ENCODE results near the gene C1orf35. TPM values are rescaled to one million over a fixed set of nuclear protein-coding genes. Genes with fewer than 3 reads are reported as not detected.

The C1orf35 gene
- total and polyA plus RNA-seq, 4 donors: 4.0 to 7.5 (median 6.4) TPM

DNA sequence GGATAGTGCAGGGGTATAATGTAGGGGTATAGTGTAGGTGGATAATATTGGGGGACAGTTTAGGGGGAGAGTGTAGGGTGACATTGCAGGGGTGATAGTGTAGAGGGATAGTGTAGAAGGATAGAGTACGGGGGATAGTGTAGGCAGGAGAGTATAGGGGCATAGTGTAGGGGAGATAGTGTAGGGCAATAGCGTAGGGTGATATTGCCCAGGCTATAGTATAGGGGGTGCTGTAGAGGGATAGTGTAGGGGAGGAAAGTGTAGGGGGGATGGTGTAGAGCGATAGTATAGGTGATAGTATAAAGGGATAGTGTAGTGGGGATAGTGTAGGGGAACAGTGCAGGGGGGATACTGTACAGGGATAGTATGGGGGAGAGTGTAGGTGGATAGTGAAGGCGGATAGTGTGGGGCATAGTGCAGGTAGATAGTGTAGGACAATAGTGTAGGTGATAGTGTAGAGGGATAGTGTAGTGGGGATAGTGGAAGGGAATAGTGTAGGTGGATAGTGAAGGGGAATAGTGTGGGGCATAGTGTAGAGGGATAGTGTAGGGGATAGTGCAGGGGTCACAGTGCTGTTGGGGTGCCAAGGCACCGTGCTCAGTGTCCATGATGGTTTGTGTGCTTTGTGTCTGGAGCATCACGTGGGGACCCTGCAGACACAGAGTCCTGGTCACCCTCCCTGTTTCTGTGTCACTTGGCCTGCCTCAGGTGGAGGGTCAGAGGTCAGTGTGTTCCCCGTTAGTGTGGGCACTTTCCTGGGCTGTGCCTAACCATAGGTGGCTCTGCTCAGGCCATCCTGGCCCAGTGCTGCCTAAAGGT is 31.1 kb downstream of the C1orf35 start:
- H3K27me3 ChIP-seq (ENCODE audit: control insufficient read depth in 4 of 4, insufficient read depth in 4 of 4, low read length in 3 of 4): peaks cover 0 to 4% (median 0%) of the 10 kb centered on the region in 4 donors
- WGBS: 45% methylated on average over 7 of the region's 7 CpGs
- H3K4me3 ChIP-seq (ENCODE audit: low read depth in 1 of 3, low read length in 3 of 3): no peak overlapping the region
- H3K9ac ChIP-seq (ENCODE audit: low read depth in 1 of 2, low read length in 2 of 2): no peak overlapping the region
- H3K4me1 ChIP-seq (ENCODE audit: control insufficient read depth in 4 of 4, insufficient read depth in 4 of 4, low read length in 3 of 4): no peaks in the 10 kb centered on the region
- TF ChIP-seq HNF4A (conservative IDR thresholded peaks at IDR 0.05): no peak
- TF ChIP-seq, protein P1, sequence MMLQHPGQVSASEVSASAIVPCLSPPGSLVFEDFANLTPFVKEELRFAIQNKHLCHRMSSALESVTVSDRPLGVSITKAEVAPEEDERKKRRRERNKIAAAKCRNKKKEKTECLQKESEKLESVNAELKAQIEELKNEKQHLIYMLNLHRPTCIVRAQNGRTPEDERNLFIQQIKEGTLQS (IDR thresholded peaks at IDR 0.05): no peak
- no peak for TF ChIP-seq HNF4G (IDR thresholded peaks at IDR 0.05)
- TF ChIP-seq YY1 (IDR thresholded peaks at IDR 0.05): no peak
- no peak for TF ChIP-seq RXRA (IDR thresholded peaks at IDR 0.05)
- no peak for TF ChIP-seq GABPA (IDR thresholded peaks at IDR 0.05 in 1 of 2, conservative IDR thresholded peaks at IDR 0.05 in 1 of 2)
- no peak for TF ChIP-seq RAD21 (IDR thresholded peaks at IDR 0.05)
- no peak for TF ChIP-seq SP1 (IDR thresholded peaks at IDR 0.05)
- TF ChIP-seq FOXA1 (IDR thresholded peaks at IDR 0.05): no peak
- no peak for TF ChIP-seq EGR1 (IDR thresholded peaks at IDR 0.05; ENCODE audit: low read depth in 2 of 2)
- TF ChIP-seq, protein P2, sequence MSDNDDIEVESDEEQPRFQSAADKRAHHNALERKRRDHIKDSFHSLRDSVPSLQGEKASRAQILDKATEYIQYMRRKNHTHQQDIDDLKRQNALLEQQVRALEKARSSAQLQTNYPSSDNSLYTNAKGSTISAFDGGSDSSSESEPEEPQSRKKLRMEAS (IDR thresholded peaks at IDR 0.05): no peak
- no peak for TF ChIP-seq TAF1 (conservative IDR thresholded peaks at IDR 0.05)
- TF ChIP-seq, protein P3, sequence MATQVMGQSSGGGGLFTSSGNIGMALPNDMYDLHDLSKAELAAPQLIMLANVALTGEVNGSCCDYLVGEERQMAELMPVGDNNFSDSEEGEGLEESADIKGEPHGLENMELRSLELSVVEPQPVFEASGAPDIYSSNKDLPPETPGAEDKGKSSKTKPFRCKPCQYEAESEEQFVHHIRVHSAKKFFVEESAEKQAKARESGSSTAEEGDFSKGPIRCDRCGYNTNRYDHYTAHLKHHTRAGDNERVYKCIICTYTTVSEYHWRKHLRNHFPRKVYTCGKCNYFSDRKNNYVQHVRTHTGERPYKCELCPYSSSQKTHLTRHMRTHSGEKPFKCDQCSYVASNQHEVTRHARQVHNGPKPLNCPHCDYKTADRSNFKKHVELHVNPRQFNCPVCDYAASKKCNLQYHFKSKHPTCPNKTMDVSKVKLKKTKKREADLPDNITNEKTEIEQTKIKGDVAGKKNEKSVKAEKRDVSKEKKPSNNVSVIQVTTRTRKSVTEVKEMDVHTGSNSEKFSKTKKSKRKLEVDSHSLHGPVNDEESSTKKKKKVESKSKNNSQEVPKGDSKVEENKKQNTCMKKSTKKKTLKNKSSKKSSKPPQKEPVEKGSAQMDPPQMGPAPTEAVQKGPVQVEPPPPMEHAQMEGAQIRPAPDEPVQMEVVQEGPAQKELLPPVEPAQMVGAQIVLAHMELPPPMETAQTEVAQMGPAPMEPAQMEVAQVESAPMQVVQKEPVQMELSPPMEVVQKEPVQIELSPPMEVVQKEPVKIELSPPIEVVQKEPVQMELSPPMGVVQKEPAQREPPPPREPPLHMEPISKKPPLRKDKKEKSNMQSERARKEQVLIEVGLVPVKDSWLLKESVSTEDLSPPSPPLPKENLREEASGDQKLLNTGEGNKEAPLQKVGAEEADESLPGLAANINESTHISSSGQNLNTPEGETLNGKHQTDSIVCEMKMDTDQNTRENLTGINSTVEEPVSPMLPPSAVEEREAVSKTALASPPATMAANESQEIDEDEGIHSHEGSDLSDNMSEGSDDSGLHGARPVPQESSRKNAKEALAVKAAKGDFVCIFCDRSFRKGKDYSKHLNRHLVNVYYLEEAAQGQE (IDR thresholded peaks at IDR 0.05): no peak
- TF ChIP-seq JUND (IDR thresholded peaks at IDR 0.05): no peak
- TF ChIP-seq, protein P4, sequence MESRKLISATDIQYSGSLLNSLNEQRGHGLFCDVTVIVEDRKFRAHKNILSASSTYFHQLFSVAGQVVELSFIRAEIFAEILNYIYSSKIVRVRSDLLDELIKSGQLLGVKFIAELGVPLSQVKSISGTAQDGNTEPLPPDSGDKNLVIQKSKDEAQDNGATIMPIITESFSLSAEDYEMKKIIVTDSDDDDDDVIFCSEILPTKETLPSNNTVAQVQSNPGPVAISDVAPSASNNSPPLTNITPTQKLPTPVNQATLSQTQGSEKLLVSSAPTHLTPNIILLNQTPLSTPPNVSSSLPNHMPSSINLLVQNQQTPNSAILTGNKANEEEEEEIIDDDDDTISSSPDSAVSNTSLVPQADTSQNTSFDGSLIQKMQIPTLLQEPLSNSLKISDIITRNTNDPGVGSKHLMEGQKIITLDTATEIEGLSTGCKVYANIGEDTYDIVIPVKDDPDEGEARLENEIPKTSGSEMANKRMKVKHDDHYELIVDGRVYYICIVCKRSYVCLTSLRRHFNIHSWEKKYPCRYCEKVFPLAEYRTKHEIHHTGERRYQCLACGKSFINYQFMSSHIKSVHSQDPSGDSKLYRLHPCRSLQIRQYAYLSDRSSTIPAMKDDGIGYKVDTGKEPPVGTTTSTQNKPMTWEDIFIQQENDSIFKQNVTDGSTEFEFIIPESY (IDR thresholded peaks at IDR 0.05): no peak
- no peak for TF ChIP-seq NR2F2 (IDR thresholded peaks at IDR 0.05)
- TF ChIP-seq, protein P5, sequence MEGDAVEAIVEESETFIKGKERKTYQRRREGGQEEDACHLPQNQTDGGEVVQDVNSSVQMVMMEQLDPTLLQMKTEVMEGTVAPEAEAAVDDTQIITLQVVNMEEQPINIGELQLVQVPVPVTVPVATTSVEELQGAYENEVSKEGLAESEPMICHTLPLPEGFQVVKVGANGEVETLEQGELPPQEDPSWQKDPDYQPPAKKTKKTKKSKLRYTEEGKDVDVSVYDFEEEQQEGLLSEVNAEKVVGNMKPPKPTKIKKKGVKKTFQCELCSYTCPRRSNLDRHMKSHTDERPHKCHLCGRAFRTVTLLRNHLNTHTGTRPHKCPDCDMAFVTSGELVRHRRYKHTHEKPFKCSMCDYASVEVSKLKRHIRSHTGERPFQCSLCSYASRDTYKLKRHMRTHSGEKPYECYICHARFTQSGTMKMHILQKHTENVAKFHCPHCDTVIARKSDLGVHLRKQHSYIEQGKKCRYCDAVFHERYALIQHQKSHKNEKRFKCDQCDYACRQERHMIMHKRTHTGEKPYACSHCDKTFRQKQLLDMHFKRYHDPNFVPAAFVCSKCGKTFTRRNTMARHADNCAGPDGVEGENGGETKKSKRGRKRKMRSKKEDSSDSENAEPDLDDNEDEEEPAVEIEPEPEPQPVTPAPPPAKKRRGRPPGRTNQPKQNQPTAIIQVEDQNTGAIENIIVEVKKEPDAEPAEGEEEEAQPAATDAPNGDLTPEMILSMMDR (IDR thresholded peaks at IDR 0.05; ENCODE audit: low read depth, low read length, missing input control): no peak
- no peak for TF ChIP-seq FOXA2 (IDR thresholded peaks at IDR 0.05)
- no peak overlapping the region for H3K27ac ChIP-seq (ENCODE audit: low read depth in 1 of 2, low read length in 2 of 2)
- no peaks in the 10 kb centered on the region for H3K36me3 ChIP-seq (ENCODE audit: control insufficient read depth in 4 of 4, insufficient read depth in 3 of 4, low read depth in 1 of 4, low read length in 3 of 4)
- no peaks in the 10 kb centered on the region for H3K9me3 ChIP-seq (ENCODE audit: control insufficient read depth in 4 of 4, low read length in 3 of 4)
- DNase-seq (ENCODE audit: low spot score): no peak

Data from liver (tissue), 9 donors.